Cardiac septum (tissue), 1 donor: Measurements from ENCODE around the gene FCGR1A. TPM values are rescaled to one million over a fixed set of nuclear protein-coding genes. Genes with fewer than 3 reads are reported as not detected.
"Not testable (repeated sequence)": the region's sequence is repeated elsewhere in the genome, so short reads cannot be mapped to it uniquely, and the experiment has no call there.

Experiments used
- DNase-seq: peaks from one replicate; pipeline ENCODE4 v3.0.0-alpha.2; 2020; ENCODE audit warnings: low spot score
- intact Hi-C: fragments of 100-400 bp; cut with DNase I; formaldehyde crosslinking; loops from one replicate; pipeline ENCODE4 v1.14.0; 2022
- total RNA-seq: library from RNA; stranded (reverse); fragmentation: NEBNext Ultra II Directional; extraction: Animal tissue kit (Norgen Biotek cat#: 25700); gene quantifications from one replicate; pipeline ENCODE4 v1.2.1, GENCODE V29; 2021
- donor health status: DM: no; HTN: no; CAD: no.

Gene FCGR1A
- total RNA-seq, 1 donor from 2014 or later: 8.1 TPM

DNA sequence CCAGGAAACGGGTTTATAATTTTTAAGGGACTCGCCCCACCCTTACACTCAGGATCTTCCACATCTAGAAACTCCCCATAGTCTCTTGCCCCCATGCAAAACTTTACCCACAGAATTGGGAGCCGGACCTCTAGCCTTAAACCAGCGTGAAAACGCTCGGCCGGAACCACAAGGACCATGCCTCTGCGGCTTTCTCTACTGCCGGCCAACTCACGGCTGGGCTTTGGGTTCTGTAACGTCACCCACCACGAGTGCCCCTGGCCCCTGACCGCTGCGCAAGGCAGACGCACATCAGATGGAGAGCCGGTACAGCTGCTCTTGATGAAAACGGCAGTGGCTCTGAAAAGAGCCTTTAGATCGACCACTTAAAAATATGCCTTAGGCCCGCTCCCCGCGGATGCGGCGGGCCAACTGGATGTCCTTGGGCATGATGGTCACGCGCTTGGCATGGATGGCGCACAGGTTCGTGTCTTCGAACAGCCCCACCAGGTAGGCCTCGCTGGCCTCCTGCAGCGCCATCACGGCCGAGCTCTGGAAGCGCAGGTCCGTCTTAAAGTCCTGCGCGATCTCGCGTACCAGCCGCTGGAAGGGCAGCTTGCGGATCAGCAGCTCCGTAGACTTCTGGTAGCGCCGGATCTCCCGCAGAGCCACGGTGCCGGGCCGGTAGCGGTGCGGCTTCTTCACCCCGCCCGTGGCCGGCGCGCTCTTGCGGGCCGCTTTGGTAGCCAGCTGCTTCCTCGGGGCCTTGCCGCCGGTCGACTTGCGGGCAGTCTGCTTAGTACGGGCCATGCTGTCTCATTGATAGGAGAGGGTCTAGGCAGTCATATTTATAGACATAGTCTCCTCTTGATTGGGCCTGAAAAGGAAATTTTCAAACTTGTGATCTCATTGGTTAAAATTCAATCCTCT lies 30.7 kb downstream of the FCGR1A start:
- peak; percentile 78 for DNase-seq
- intact Hi-C loops: not testable (repeated sequence)

DNA sequence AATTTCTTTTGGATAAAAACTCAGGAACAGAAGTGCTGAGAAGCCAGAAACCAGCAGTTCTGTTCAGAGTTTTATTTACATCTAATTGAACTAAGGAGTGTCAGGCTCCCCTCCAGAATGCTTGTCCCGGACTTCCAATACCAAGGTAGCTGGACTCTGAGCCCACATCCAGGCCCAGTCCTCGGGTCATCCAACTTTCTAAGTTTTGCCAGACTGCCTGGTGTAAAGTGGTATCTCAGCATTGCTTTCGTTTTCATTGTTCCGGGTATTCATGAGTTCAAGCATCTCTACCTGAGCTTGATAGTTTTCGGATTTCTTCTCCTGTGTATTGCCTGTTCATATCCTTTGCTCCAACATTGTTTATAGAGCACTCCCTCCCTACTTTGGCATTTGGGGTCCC lies 37.9 kb downstream of the FCGR1A start:
- intact Hi-C loops: not testable (repeated sequence)

GRCh38 chr1:149826555-149826954 lies 44.1 kb downstream of the FCGR1A start:
- intact Hi-C loops, DNase-seq: not testable (repeated sequence)

More for the DNA sequence above, 37.9 kb downstream of the FCGR1A start:
- not testable (repeated sequence) for DNase-seq

GRCh38 chr1:149831764-149832315 lies 49.3 kb downstream of the FCGR1A start:
- intact Hi-C loops: not testable (repeated sequence)

GRCh38 chr1:149832316-149833126 lies 50.0 kb downstream of the FCGR1A start:
- intact Hi-C loops, DNase-seq: not testable (repeated sequence)

More at GRCh38 chr1:149831764-149832315, 49.3 kb downstream of the FCGR1A start:
- not testable (repeated sequence) for DNase-seq

DNA sequence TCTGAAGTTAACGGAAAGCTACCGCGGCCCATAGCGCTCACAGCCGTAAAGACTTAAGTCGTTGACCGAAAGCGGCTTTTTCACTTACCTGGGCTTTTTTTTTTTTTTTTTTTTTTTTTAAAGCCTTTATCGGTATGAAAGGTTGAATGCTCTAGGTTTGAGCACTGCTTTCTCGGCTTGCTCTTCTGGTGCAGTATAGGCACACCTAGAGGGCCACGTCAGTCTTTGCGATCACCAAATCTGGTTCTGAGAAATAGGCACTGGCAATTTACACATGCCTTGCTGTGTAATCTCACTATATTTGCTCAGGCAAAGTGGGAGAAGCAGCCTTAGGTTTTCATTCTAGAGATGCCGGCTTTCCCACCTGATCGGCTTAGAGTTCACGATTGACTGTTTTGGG lies 50.6 kb downstream of the FCGR1A start:
- DNase-seq, intact Hi-C loops: not testable (repeated sequence)

DNA sequence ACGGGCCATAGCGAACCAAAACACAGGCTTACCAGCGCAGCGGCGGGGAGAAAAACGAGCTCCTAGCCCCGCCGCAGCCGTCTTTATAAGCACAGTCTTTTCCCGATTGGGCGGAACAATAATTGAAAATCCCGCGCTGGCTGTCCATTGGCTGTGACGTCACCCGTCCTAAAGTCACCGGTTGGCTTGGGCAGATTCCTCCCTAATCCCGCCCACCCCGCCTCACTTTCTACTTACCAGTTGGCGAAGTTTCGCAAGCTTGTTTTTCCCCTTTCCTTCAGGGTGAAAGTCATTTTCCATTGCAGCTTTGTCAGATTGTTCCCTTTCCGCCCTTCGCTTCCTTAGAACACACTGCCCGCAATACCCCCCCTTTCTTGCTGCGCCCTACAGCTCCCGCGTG lies 58.7 kb downstream of the FCGR1A start:
- DNase-seq, intact Hi-C loops: not testable (repeated sequence)

Other genes starting within 250 kb of the FCGR1A start
- gene PPIAL4C, start 198.8 kb upstream of the FCGR1A start, total RNA-seq: not detected
- gene BOLA1, start 116.9 kb downstream of the FCGR1A start, total RNA-seq: 13.8 TPM
- gene SV2A, start 135.2 kb downstream of the FCGR1A start, total RNA-seq: 0.83 TPM
- 30.3 TPM for gene SF3B4, start 145.1 kb downstream of the FCGR1A start, total RNA-seq
- gene MTMR11, start 154.2 kb downstream of the FCGR1A start, total RNA-seq: 6.1 TPM
- 32.6 TPM for gene OTUD7B, start 228.0 kb downstream of the FCGR1A start, total RNA-seq